ENCODE results near the gene C1orf198. TPM values are rescaled to one million over a fixed set of nuclear protein-coding genes. Genes with fewer than 3 reads are reported as not detected.

The C1orf198 gene
- polyA plus RNA-seq, 3 donors: 1.3 to 2.7 (median 1.6) TPM

DNA sequence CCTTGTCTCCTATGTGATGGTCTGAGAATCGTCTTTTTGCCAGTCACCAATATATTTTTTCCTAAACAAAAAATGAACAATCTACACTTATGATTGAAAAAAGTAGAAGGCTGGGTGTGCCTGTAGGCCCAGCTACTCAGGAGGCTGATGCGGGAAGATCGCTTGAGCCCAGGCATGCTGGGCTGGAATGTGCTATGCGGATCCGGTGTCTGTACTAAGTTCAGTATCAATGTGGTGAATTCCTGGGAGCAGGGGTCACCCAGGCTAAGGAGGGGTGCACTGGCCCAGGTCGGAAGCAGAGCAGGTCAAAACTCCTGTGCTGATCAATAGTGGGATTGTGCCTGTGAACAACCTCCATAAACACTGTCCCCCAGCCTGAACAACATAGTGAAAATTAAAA is 25.7 kb upstream of the C1orf198 start:
- no peak overlapping the region for H3K4me3 ChIP-seq (replicated peaks in 1 of 3; ENCODE audit: low read depth in 2 of 3, low read length in 3 of 3)
- 100% methylated on average over 2 of the region's 6 CpGs for WGBS (ENCODE audit: insufficient coverage)

DNA sequence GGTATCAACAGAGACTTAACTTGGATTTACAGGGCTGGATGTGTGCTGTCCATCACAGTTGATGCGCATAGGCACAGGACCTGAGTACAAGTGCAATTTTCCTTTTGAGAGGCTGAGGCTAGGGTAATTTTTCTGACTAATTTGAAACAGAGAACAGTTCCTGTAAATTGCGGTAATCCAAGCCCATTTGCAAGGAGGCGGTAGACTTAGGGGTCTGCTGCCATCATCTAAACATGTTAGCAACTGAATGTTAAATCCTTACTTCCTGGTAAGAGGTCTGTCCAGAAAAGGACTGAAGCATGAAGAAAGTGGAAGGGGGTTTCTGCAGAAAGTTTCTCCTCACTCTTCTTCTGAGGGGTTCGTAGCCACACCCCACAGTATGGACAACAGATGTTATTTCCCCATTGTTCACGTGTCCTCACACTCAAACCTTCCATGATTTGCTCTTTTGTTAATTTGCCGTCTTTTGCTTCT is 23.7 kb upstream of the C1orf198 start:
- no peaks in the 10 kb centered on the region for H3K4me1 Mint-ChIP-seq
- H3K36me3 ChIP-seq (replicated peaks in 1 of 2; ENCODE audit: control insufficient read depth in 1 of 2, insufficient read depth in 2 of 2, low read length in 2 of 2): no peaks in the 10 kb centered on the region
- no peak overlapping the region for H3K4me3 ChIP-seq (replicated peaks in 1 of 3; ENCODE audit: low read depth in 2 of 3, low read length in 3 of 3)
- no peaks in the 10 kb centered on the region for H3K27me3 ChIP-seq (ENCODE audit: control insufficient read depth in 2 of 2, insufficient read depth in 2 of 2, low read length in 2 of 2)
- H4K20me1 ChIP-seq (ENCODE audit: insufficient read depth, low read length): no peaks in the 10 kb centered on the region
- TF ChIP-seq, protein P1, sequence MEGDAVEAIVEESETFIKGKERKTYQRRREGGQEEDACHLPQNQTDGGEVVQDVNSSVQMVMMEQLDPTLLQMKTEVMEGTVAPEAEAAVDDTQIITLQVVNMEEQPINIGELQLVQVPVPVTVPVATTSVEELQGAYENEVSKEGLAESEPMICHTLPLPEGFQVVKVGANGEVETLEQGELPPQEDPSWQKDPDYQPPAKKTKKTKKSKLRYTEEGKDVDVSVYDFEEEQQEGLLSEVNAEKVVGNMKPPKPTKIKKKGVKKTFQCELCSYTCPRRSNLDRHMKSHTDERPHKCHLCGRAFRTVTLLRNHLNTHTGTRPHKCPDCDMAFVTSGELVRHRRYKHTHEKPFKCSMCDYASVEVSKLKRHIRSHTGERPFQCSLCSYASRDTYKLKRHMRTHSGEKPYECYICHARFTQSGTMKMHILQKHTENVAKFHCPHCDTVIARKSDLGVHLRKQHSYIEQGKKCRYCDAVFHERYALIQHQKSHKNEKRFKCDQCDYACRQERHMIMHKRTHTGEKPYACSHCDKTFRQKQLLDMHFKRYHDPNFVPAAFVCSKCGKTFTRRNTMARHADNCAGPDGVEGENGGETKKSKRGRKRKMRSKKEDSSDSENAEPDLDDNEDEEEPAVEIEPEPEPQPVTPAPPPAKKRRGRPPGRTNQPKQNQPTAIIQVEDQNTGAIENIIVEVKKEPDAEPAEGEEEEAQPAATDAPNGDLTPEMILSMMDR (IDR thresholded peaks at IDR 0.05): no peak
- no peak overlapping the region for H3K4me3 Mint-ChIP-seq
- no peaks in the 10 kb centered on the region for H3K4me1 ChIP-seq (ENCODE audit: control insufficient read depth in 1 of 2, insufficient read depth in 2 of 2, low read length in 2 of 2)
- DNase-seq: no peak
- peaks cover 0 to 3% (median 0%) of the 10 kb centered on the region in 7 donors for H3K9me3 Mint-ChIP-seq
- H3K4me2 ChIP-seq (replicated peaks; ENCODE audit: extremely low read depth, low read length, poor library complexity, severe bottlenecking): no peak overlapping the region
- intact Hi-C loops (cut with micrococcal nuclease): no loop called here
- H2AFZ ChIP-seq (ENCODE audit: insufficient read depth, low read depth, low read length, poor library complexity, severe bottlenecking): no peak overlapping the region
- H3K9me3 ChIP-seq (replicated peaks in 1 of 2; ENCODE audit: control insufficient read depth in 1 of 2, insufficient read depth in 1 of 2, low read length in 2 of 2): no peaks in the 10 kb centered on the region
- H3K36me3 Mint-ChIP-seq: no peaks in the 10 kb centered on the region
- H3K27ac Mint-ChIP-seq: peak overlapping the region in 1 of 7 donors; percentile 7
- 90% methylated on average over 3 of the region's 6 CpGs for WGBS (ENCODE audit: insufficient coverage)
- no peak overlapping the region for H3K9ac ChIP-seq (ENCODE audit: insufficient read depth, low read length, poor library complexity, severe bottlenecking)
- no peaks in the 10 kb centered on the region for H3K79me2 ChIP-seq (ENCODE audit: insufficient read depth, low read length)
- H3K27me3 Mint-ChIP-seq (ENCODE audit: low read depth in 3 of 3): peaks cover 6 to 16% (median 12%) of the 10 kb centered on the region in 3 donors
- H3K27ac ChIP-seq (ENCODE audit: low read depth in 1 of 2, low read length in 2 of 2): no peak overlapping the region

More for the DNA sequence above, 25.7 kb upstream of the C1orf198 start:
- Histone ChIP-seq H3K9ac (ENCODE audit: insufficient read depth, low read length, poor library complexity, severe bottlenecking) (no peak overlapping the region), H3K4me1 (ENCODE audit: control insufficient read depth in 1 of 2, insufficient read depth in 2 of 2, low read length in 2 of 2) (no peaks in the 10 kb centered on the region), H3K27me3 (ENCODE audit: control insufficient read depth in 2 of 2, insufficient read depth in 2 of 2, low read length in 2 of 2) (no peaks in the 10 kb centered on the region), H2AFZ (ENCODE audit: insufficient read depth, low read depth, low read length, poor library complexity, severe bottlenecking) (no peak overlapping the region), H3K4me2 (replicated peaks; ENCODE audit: extremely low read depth, low read length, poor library complexity, severe bottlenecking) (no peak overlapping the region), H3K27ac (ENCODE audit: low read depth in 1 of 2, low read length in 2 of 2) (no peak overlapping the region), H4K20me1 (ENCODE audit: insufficient read depth, low read length) (no peaks in the 10 kb centered on the region), H3K36me3 (replicated peaks in 1 of 2; ENCODE audit: control insufficient read depth in 1 of 2, insufficient read depth in 2 of 2, low read length in 2 of 2) (no peaks in the 10 kb centered on the region), H3K9me3 (replicated peaks in 1 of 2; ENCODE audit: control insufficient read depth in 1 of 2, insufficient read depth in 1 of 2, low read length in 2 of 2) (no peaks in the 10 kb centered on the region), H3K79me2 (ENCODE audit: insufficient read depth, low read length) (no peaks in the 10 kb centered on the region)
- DNase-seq: no peak
- Mint-ChIP-seq H3K4me3 (no peak overlapping the region), H3K36me3 (no peaks in the 10 kb centered on the region), H3K27me3 (ENCODE audit: low read depth in 3 of 3) (peaks cover 3 to 12% (median 6%) of the 10 kb centered on the region in 3 donors), H3K4me1 (no peaks in the 10 kb centered on the region), H3K27ac (no peak overlapping the region), H3K9me3 (peaks cover 0 to 2% (median 1%) of the 10 kb centered on the region in 7 donors)
- TF ChIP-seq, protein P1 (IDR thresholded peaks at IDR 0.05): no peak
- intact Hi-C loops (cut with micrococcal nuclease): no loop called here

Data from CD14-positive monocyte (primary cell).